GM10847 (cell line): ENCODE measurements around the gene PPP4R2.

Experiments
- POLR2A ChIP-seq: IDR thresholded peaks from 2 replicates; pipeline ENCODE4 v1.6.1; 2011; ENCODE audit not compliant: insufficient read length; ENCODE audit errors: extremely low read depth

Gene PPP4R2

DNA sequence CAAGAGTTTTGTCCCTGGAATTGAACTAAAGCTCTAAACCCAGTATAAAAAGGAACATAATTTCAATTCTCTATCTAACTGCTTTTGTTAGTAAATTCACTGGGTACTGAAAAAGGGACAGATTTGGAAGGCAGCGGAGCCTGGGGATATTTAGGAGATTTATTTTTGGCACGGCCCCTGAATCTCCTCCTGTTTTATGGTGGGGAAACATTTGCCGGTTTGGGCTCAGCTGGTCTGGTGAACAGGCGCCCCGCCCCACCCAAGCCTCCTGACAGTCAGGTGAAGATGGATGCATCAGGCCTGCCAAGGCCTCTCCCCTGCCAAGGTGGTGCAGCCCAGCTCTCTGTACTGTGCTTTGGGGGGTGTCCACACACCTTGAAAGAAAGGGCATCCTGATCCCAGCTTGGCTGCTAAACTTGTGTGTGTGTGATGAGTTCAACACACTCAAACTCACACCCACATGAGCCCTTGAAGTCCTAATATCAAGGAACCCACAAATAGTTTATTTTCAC lies 111.1 kb downstream of the PPP4R2 start:
- TF ChIP-seq POLR2A = no peak

DNA sequence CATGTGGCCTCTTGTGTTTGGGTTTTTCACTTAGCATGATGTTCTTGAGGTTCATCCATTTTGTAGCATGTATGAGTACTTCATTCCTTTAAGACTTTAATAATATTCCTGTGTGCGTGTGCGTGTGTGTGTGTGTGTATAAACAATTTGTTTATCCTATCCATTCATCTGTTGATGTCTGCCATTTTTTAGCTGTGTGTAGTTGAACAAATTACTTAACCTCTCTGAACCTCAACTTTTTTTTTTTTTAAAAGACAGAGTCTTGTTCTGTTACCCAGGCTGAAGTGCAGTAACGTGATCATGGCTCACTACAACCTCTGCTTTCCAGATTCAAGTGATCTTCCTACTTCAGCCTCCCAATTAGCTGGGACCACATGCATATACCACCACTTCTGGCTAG lies 112.1 kb downstream of the PPP4R2 start:
- TF ChIP-seq POLR2A = no peak

DNA sequence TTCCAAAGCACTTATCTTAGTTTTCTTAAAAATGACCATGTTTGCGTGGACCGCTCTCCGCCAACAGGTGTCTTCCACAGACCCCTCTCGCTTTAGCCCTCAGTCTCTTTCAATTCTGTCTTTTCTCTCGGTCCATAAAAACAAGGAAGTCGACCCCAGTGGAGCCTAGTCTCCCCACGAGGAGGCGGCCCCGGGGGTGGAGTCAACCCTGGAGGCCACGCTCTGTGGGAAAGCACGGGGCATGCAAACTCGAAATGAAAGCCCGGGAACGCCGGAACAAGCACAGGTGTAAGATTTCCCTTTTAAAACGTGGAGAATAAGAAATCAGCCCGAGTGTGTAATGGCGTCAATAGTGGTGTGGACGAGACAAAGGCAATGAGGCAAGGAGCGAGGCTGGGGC lies 113.9 kb downstream of the PPP4R2 start:
- TF ChIP-seq POLR2A = no peak

DNA sequence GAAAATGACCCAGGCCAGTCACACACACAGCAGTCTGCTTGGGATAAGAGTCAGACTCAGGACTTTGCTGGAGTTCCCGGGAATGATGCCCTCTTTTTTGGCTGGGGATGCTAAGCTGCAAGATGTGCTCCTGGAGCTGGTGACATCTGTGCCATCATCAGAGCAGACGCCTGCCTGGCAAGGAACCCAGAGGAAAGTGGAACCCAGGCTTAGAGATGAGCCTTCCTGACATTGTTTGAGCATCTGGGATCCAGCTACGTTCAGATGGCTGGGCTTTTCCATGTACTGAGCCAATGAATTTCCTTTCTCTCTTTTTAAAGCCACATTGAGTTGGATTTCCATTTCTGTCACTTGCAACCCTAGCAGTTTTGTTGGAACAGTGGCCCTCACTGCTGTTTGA lies 118.1 kb downstream of the PPP4R2 start:
- no peak for TF ChIP-seq POLR2A

DNA sequence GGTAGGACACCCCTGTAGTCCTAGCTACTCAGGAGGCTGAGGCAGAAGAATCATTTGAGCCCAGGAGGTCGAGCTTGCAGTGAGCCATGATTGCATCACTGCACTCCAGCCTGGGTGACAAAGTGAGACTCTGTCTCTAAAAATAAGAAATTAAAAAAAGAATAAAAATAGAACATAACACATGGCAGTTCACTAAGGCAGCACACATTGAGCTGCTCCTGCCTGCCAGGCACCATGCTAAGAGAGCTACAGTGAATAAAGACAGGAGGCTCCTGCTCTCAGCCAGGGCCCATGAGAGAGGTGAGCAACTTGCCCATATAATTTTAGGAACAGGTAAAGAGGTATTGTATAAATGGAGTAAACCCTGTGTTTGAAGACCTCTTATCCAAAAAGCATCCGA lies 119.2 kb downstream of the PPP4R2 start:
- no peak for TF ChIP-seq POLR2A
